GM19193 (cell line): Measurements from ENCODE around the gene SRBD1.

ENCODE experiments used
- POLR2A ChIP-seq: IDR thresholded peaks from 4 replicates; pipeline ENCODE4 v1.6.1; 2011; ENCODE audit not compliant: insufficient read depth, insufficient read length; ENCODE audit errors: extremely low read depth

SRBD1 gene

DNA sequence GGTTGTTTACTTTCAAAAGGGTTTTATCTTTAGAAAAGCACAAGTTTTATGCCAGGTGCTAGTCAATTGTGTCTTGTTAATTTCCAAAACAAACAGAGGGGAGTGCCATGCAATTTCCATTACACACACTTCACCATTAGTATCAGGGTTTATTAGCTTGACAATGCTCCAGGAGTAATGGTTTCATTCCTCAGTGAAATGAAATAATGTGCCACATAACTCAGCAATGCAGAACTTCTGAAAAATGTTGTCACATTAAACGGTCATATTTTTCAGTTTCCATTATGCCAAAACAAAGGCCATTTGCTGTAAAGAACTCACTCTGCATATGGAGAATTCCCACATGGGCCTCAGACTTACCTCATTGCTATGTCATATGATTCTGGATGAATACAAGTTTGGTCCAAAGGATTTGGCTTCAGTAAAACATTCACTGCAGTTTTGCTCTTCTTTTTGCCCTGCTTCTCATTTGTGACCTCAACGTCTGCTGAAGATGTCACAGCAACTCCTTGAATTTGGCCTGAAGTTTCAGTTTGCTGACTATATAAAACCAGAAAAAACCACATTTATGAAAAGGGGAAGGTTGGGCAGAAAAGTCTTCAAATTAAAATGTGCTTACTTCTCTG is 198.2 kb downstream of the SRBD1 start:
- no peak for TF ChIP-seq POLR2A

- TF ChIP-seq POLR2A = no peak
These were observed 201.4 kb downstream of the SRBD1 start for GRCh38 chr2:45409677-45410076.

GRCh38 chr2:45406621-45407020 is 204.4 kb downstream of the SRBD1 start:
- no peak for TF ChIP-seq POLR2A

DNA sequence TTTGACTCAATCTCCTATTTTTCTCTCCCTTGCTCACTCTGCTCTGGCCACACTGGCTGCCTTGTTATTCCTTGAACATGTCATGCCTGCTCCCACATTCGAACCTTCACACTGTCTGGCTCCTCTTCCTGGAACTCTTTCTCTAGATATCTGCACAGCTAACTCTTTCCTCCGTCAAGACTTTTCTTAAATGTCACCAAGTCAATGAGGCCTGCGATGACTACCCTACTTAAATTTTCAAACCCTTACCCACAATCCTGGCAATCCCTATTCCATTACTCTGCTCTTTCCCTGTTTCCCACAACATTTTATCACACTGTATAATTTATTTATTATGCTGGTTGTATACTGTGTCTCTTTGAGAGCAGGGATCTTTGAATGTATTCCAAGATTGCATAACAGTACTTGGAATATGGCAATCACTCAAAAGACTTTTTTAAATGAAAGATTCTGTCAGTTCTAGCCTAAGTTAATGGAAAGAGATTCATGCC is 206.2 kb downstream of the SRBD1 start:
- no peak for TF ChIP-seq POLR2A

- no peak for TF ChIP-seq POLR2A
These were observed 208.0 kb downstream of the SRBD1 start for GRCh38 chr2:45403036-45403435.

DNA sequence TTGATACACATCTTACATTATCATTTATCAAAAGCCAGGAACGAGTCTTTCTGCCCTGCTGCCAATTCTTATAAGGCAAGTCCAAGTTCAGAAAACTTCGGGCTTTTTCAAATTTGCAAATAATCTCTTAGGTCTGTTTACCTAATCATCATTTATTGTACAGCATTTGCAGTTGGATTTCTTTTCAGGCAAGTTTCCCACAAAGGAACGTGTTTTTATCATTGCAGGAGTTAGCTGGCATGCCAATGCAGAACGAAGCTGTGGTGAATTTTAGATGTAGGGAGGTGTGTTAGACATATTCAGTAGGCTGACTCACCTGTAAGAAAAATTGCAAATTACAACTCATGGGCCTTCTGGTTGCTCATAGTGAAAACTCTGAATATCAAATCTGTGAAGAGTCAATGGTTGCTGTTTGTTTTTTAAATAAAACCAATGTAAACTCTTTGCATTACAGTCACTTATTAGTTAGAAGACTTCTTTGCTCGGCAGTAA is 209.6 kb downstream of the SRBD1 start:
- TF ChIP-seq POLR2A = no peak

GRCh38 chr2:45399040-45399784 is 211.9 kb downstream of the SRBD1 start:
- TF ChIP-seq POLR2A = no peak

GRCh38 chr2:45397292-45397691 is 213.8 kb downstream of the SRBD1 start:
- no peak for TF ChIP-seq POLR2A

DNA sequence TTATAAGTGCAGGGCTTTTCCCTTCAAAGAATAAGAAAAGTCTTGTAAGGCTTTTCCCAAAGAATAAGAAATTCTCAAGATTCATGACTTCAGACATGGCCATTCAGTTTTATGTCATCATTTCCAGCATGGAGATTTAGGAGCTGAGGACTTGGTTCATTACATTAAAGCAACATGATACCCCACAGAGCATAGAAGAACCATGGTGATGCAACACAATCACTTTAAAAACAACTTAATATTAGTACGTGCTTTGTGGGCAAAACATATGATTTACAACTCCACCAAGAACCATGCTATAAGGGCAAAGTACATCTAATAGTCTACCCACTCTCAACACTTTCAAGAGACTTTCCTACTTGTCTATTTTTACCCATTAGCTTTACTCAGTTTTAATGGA is 214.4 kb downstream of the SRBD1 start:
- no peak for TF ChIP-seq POLR2A

GRCh38 chr2:45394842-45395241 is 216.2 kb downstream of the SRBD1 start:
- TF ChIP-seq POLR2A = no peak

- TF ChIP-seq POLR2A = no peak
These were observed 216.9 kb downstream of the SRBD1 start for GRCh38 chr2:45394216-45394615.

DNA sequence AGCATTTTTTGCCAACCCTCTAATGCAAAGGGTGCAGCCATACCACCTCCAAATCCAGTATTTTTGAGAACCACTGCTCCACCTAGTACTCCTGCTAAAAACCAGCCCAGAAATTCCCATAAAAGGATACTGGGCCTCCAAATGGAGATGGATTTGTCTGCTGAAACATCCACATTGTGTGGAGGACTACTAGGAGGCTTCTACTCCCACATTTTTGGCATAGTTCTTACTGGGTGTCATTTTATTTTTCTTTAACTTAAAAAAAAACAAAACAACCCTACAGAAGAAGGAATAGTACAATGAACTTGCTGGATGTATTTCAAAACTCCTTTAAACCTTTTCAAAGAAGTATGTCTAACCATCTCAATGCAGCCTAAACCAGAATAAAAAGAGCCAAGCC is 219.2 kb downstream of the SRBD1 start:
- no peak for TF ChIP-seq POLR2A

DNA sequence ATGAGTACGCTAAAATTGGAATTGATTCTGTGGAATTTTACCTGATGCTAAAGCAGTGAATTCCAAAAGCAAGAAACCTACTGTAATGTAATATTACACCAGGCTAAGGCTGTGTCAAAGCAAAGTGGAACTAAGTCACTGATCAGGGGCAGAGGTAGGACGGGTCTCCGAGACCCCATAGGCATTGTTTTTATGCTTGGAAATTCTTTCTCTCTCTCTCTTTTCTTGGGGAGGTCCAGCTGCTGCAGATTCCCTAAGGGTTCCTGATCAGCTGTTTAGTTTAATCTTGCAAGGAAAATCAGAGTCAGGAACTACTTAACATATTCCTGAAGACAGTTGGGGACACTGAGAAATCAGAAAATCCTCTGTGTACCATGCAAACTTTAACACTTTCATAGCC is 220.2 kb downstream of the SRBD1 start:
- no peak for TF ChIP-seq POLR2A

DNA sequence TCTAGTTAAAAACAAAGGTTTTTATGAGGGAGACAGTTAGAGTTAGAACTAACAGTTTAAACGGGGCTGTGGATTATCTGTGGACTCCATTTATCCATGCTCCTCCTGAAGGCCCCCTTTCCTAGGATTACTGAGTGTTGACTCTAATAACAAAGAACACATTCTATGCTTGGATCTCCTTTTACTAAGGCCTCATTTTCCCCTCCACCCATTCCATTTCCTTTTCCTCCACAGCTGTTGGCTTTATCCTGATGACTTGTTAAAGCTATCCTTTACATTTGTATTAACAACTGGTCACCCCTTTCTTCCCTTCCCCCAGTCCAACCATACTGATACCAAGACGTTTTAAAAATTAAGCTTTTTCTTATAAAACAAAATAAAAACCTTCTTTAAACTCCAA is 220.6 kb downstream of the SRBD1 start:
- no peak for TF ChIP-seq POLR2A

GRCh38 chr2:45388541-45389100 is 222.4 kb downstream of the SRBD1 start:
- no peak for TF ChIP-seq POLR2A

DNA sequence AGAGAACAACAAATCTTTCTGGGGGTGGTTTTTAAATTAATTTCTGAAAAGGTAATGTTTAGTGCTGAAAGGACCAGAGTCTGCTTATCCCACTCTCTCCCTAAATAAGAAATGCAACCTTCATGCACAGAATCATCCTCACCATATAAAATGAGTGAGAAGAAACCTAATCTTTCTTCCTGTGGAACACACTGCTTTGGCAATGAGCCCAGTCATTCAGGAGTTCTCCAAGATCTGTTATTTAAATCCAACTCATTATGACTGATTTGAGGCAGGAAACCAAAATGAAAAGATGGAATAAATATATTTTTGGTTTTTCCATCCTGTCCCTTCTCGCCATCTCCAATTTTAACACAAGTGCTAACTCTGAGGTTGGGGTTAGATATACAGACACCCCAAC is 228.3 kb downstream of the SRBD1 start:
- no peak for TF ChIP-seq POLR2A
